K562 (cell line): Measurements from ENCODE around the gene RPS6KL1. TPM values are rescaled to one million over a fixed set of nuclear protein-coding genes. Genes with fewer than 3 reads are reported as not detected.

ENCODE experiments used
- ATF2 ChIP-seq: sonication (generic); formaldehyde crosslinking; IDR thresholded peaks from 2 replicates; pipeline ENCODE4 v1.8.1; 2022; ENCODE audit warnings: missing genetic modification reagents
- CCAR2 ChIP-seq: fragments of 200-400 bp; formaldehyde crosslinking; IDR thresholded peaks from 2 replicates; pipeline ENCODE4 v1.6.1; 2017; ENCODE audit warnings: mild to moderate bottlenecking, low read depth, low read length
- DMBX1 ChIP-seq: fragments of 250-450 bp; sonication (Bioruptor Pico); IDR thresholded peaks from 2 replicates; pipeline ENCODE4 v1.8.0; 2022; ENCODE audit warnings: inconsistent platforms, mild to moderate bottlenecking, moderate library complexity, borderline replicate concordance
- FOS ChIP-seq: IDR thresholded peaks from 3 replicates; pipeline ENCODE4 v1.6.1; 2011; ENCODE audit not compliant: insufficient read length; ENCODE audit errors: extremely low read depth
- GTF2A2 ChIP-seq: IDR thresholded peaks from 2 replicates; pipeline ENCODE4 v1.6.1; 2016; ENCODE audit warnings: mild to moderate bottlenecking, missing genetic modification characterization, missing compliant biosample characterization
- GTF2B ChIP-seq: IDR thresholded peaks from 2 replicates; pipeline ENCODE4 v1.6.1; 2011; ENCODE audit not compliant: insufficient read length; ENCODE audit errors: extremely low read depth
- HNRNPK ChIP-seq: fragments of 200-400 bp; formaldehyde crosslinking; IDR thresholded peaks from one replicate; pipeline ENCODE4 v1.6.1; 2018; ENCODE audit warnings: mild to moderate bottlenecking, low read depth, low read length; ENCODE audit not compliant: poor library complexity, severe bottlenecking
- HNRNPUL1 ChIP-seq: fragments of 200-400 bp; formaldehyde crosslinking; IDR thresholded peaks from 2 replicates; pipeline ENCODE4 v1.6.1; 2017; ENCODE audit warnings: low read length
- ILF3 ChIP-seq: fragments of 450-650 bp; IDR thresholded peaks from 2 replicates; pipeline ENCODE4 v1.6.1; 2018; ENCODE audit warnings: antibody characterized with exemption, mild to moderate bottlenecking, moderate library complexity, borderline replicate concordance
- L3MBTL2 ChIP-seq: fragments of 450-650 bp; IDR thresholded peaks from 2 replicates; pipeline ENCODE4 v1.6.1; 2016; ENCODE audit warnings: mild to moderate bottlenecking, moderate library complexity
- MAFK ChIP-seq: IDR thresholded peaks from 2 replicates; pipeline ENCODE4 v1.6.1; 2011; ENCODE audit warnings: low read length, improper control_type of control experiment
- MXD1 ChIP-seq: fragments of 250-450 bp; sonication (Bioruptor Pico); IDR thresholded peaks from 2 replicates; pipeline ENCODE4 v1.8.0; 2021; ENCODE audit warnings: borderline replicate concordance, mild to moderate bottlenecking, moderate library complexity; ENCODE audit not compliant: poor library complexity, severe bottlenecking
- NRF1 ChIP-seq, 2 experiments: fragments of 450-650 bp; IDR thresholded peaks in 1 of 2; conservative IDR thresholded peaks in 1 of 2; 2 replicates each; pipeline ENCODE4 v1.6.1; 2014; ENCODE audit warnings: mild to moderate bottlenecking in 2 of 2
- RAD51 ChIP-seq: fragments of 450-650 bp; IDR thresholded peaks from 2 replicates; pipeline ENCODE4 v1.7.1; 2016; ENCODE audit warnings: low read depth, mild to moderate bottlenecking, borderline replicate concordance
- RCOR1 ChIP-seq, 2 experiments: IDR thresholded peaks; 2 replicates each; pipeline ENCODE4 v1.6.1; 2012; ENCODE audit warnings: low read depth in 2 of 2, low read length in 2 of 2, borderline replicate concordance in 1 of 2, improper control_type of control experiment in 1 of 2
- SAFB ChIP-seq: fragments of 200-400 bp; formaldehyde crosslinking; IDR thresholded peaks from 2 replicates; pipeline ENCODE4 v1.6.1; 2017; ENCODE audit warnings: low read depth, low read length, borderline replicate concordance
- SMAD3 ChIP-seq: fragments of 450-650 bp; formaldehyde crosslinking; conservative IDR thresholded peaks from 2 replicates; pipeline ENCODE4 v1.4.0; 2020; ENCODE audit warnings: mild to moderate bottlenecking
- USF2 ChIP-seq: sonication (generic); formaldehyde crosslinking; IDR thresholded peaks from 2 replicates; pipeline ENCODE4 v1.5.0; 2020; ENCODE audit warnings: missing genetic modification reagents
- ZBTB7A ChIP-seq: IDR thresholded peaks from 2 replicates; pipeline ENCODE4 v1.6.1; 2011; ENCODE audit warnings: low read depth, mild to moderate bottlenecking, low read length, moderate library complexity, borderline replicate concordance; ENCODE audit not compliant: control insufficient read depth
- ZNF217 ChIP-seq: sonication (generic); formaldehyde crosslinking; IDR thresholded peaks from 2 replicates; pipeline ENCODE4 v1.8.0; 2022; ENCODE audit warnings: mild to moderate bottlenecking, missing genetic modification reagents
- ZNF324 ChIP-seq: fragments of 250-450 bp; sonication (Bioruptor Pico); IDR thresholded peaks from 2 replicates; pipeline ENCODE4 v1.4.0; 2020; ENCODE audit warnings: mild to moderate bottlenecking
- polyA plus RNA-seq, 8 experiments: library from polyadenylated mRNA; depleted of rRNA in 4 of 8; stranded (reverse) in 5 of 8; unstranded in 3 of 8; fragments of >200 nt; fragmentation: Nextera tagmentation in 2 of 8; fragmentation: Illumina TruSeq in 1 of 8; extraction: Ambion mirVana in 2 of 8; extraction: Trizol in 1 of 8; gene quantifications; 2 replicates each; pipeline versions ENCODE4 v1.2.1 to v1.2.3, GENCODE V29; 2011 to 2014; ENCODE audit warnings: inconsistent platforms in 1 of 8, missing spikeins in 1 of 8
- total RNA-seq, 7 experiments: library from RNA; depleted of rRNA in 6 of 7; stranded (reverse); fragments of >200 nt in 6 of 7; fragmentation: Illumina TruSeq in 2 of 7; extraction: Trizol in 2 of 7; gene quantifications; 2 replicates each; pipeline versions ENCODE4 v1.2.1 to v1.2.3, GENCODE V29; 2011 to 2021; ENCODE audit warnings: low replicate concordance in 1 of 7
- TF ChIP-seq, protein P1 (sequence below): fragments of 450-650 bp; formaldehyde crosslinking; IDR thresholded peaks from 2 replicates; pipeline ENCODE4 v1.4.0; 2020; ENCODE audit warnings: mild to moderate bottlenecking, mixed read lengths

The RPS6KL1 gene
- total and polyA plus RNA-seq, 9 of the 15 experiments (the other 6 are each of a cell fraction or from before 2014, with no cell fraction given): 0.91 to 15.5 (median 8.1) TPM

DNA sequence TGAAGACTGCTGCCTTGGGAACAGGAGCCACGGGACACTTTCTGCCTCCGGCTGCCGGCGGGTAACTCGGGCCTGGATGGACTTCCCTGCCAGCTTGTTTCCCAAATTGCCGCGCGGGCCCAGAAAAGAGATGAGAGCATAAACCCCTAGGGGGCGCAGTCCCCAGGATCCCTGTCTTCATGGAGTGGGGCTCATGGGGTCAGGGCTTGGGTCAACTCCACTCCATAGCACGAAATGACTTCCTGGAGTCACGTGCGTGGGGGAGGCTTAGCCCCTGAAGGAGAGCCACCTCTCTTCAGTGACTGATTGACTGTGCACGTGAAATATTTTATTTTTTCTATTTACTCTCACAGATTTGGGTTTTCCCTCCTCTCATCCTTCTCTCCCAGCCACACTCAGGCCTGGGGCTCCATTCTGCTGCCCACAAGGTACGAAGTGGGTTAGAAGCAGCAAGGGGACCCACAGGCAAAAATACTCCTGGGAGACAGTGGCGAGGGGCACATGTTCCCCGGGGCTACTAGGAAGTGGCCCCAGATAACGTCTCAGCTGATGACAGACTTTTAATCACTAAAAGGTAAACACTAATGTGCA lies 22.3 kb upstream of the RPS6KL1 start (continued):
- TF ChIP-seq MXD1 (CRISPR knock-in tag): no peak
- TF ChIP-seq RCOR1 (IDR thresholded peaks at IDR 0.05; ENCODE audit: borderline replicate concordance in 1 of 2, low read depth in 2 of 2, low read length in 2 of 2): 0 out of 4 replicates have a peak, but pooled peaks of 1 of the 2 experiments have one; percentile 7
- no peak for TF ChIP-seq CCAR2
- TF ChIP-seq GTF2A2: no peak
- no peak for TF ChIP-seq GTF2B
- TF ChIP-seq HNRNPK: no peak
- no peak for TF ChIP-seq NRF1 (conservative IDR thresholded peaks at IDR 0.05 in 1 of 2, IDR thresholded peaks at IDR 0.05 in 1 of 2)
- TF ChIP-seq L3MBTL2: peak; percentile 44
- TF ChIP-seq SAFB: no peak
- TF ChIP-seq ZNF324 (CRISPR knock-in tag): no peak
- TF ChIP-seq ILF3: no peak
- TF ChIP-seq HNRNPUL1: no peak
- peak; percentile 51; the same call in 1 of the 2 replicates for TF ChIP-seq RAD51
- TF ChIP-seq USF2: peak; percentile 45
- TF ChIP-seq, protein P1, sequence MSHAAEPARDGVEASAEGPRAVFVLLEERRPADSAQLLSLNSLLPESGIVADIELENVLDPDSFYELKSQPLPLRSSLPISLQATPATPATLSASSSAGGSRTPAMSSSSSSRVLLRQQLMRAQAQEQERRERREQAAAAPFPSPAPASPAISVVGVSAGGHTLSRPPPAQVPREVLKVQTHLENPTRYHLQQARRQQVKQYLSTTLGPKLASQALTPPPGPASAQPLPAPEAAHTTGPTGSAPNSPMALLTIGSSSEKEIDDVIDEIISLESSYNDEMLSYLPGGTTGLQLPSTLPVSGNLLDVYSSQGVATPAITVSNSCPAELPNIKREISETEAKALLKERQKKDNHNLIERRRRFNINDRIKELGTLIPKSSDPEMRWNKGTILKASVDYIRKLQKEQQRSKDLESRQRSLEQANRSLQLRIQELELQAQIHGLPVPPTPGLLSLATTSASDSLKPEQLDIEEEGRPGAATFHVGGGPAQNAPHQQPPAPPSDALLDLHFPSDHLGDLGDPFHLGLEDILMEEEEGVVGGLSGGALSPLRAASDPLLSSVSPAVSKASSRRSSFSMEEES (CRISPR knock-in tag): peak; percentile 32; the same call in 1 of the 2 replicates
- no peak for TF ChIP-seq ZNF217 (CRISPR knock-in tag)
- TF ChIP-seq SMAD3 (CRISPR knock-in tag): no peak
- TF ChIP-seq DMBX1 (CRISPR knock-in tag): no peak
- TF ChIP-seq FOS: no peak
- no peak for TF ChIP-seq MAFK
- TF ChIP-seq ATF2 (CRISPR knock-in tag): no peak
- peak; percentile 49; the same call in 1 of the 2 replicates for TF ChIP-seq ZBTB7A
